GM18505 (cell line): ENCODE measurements around the gene GALR3.

Experiments used
- ATAC-seq: cut with Tn5 transposase; IDR thresholded peaks from one replicate; pipeline ENCODE4 v1.9.1; 2021; ENCODE audit not compliant: unreplicated experiment
- POLR2A ChIP-seq: IDR thresholded peaks from 4 replicates; pipeline ENCODE4 v1.6.1; 2011; ENCODE audit warnings: borderline replicate concordance; ENCODE audit not compliant: insufficient read depth, insufficient read length; ENCODE audit errors: extremely low read depth

GALR3 gene

GRCh38 chr22:37822079-37822833 lies 926 bp upstream of the GALR3 start:
- ATAC-seq = no peak
- no peak for TF ChIP-seq POLR2A

- ATAC-seq = no peak
- no peak for TF ChIP-seq POLR2A
Measured at GRCh38 chr22:37824674-37825641, 1.8 kb downstream of the GALR3 start.

GRCh38 chr22:37827056-37827455 lies 3.9 kb downstream of the GALR3 start:
- TF ChIP-seq POLR2A = no peak

GRCh38 chr22:37830093-37830842 lies 7.1 kb downstream of the GALR3 start:
- TF ChIP-seq POLR2A = no peak

More at GRCh38 chr22:37827056-37827455, 3.9 kb downstream of the GALR3 start:
- no peak for ATAC-seq

GRCh38 chr22:37831472-37831871 lies 8.3 kb downstream of the GALR3 start:
- no peak for TF ChIP-seq POLR2A
- no peak for ATAC-seq

More at GRCh38 chr22:37830093-37830842, 7.1 kb downstream of the GALR3 start:
- no peak for ATAC-seq

GRCh38 chr22:37832022-37832857 lies 9.1 kb downstream of the GALR3 start:
- TF ChIP-seq POLR2A = no peak
- no peak for ATAC-seq

GRCh38 chr22:37842015-37842793 lies 19.0 kb downstream of the GALR3 start:
- TF ChIP-seq POLR2A = no peak
- no peak for ATAC-seq

- ATAC-seq = peak; percentile 49
- TF ChIP-seq POLR2A = no peak
Measured at GRCh38 chr22:37843741-37844089, 20.5 kb downstream of the GALR3 start.

- ATAC-seq = no peak
- no peak for TF ChIP-seq POLR2A
Measured at GRCh38 chr22:37844904-37845329, 21.7 kb downstream of the GALR3 start.

- no peak for ATAC-seq
- TF ChIP-seq POLR2A = no peak
Measured at GRCh38 chr22:37846433-37846832, 23.3 kb downstream of the GALR3 start.

- ATAC-seq = no peak
Measured at GRCh38 chr22:37848587-37849088, 25.5 kb downstream of the GALR3 start.

More at GRCh38 chr22:37848587-37849088, 25.5 kb downstream of the GALR3 start:
- no peak for TF ChIP-seq POLR2A
